ENCODE data around the gene TMEM184C. TPM values are rescaled to one million over a fixed set of nuclear protein-coding genes. Genes with fewer than 3 reads are reported as not detected.

TMEM184C gene
- polyA plus RNA-seq, 2 donors: 3.0 to 6.8 TPM

DNA sequence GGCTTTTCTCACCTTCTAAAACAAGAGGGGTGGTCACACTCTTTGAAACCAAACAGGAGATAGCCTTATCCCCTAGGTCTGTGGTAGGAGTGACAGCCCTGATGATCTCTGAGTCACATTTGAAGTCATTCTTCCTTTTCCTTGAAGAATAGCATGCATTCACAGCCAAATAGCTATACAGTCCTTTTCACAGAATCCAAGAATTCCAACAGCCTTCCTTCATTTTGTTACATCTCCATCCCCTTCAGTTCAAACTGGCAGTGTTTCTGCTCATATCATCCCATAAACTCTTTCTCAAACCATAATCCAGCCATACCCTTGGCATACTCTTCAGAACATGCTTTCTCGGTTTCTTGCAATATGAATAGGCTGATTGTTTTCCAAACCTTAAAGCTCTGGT, 33.3 kb upstream of the TMEM184C start:
- Histone ChIP-seq H3K4me1 (ENCODE audit: control insufficient read depth in 2 of 2, insufficient read depth in 2 of 2, low read length in 1 of 2) (no peaks in the 10 kb centered on the region), H3K27ac (ENCODE audit: low read depth in 2 of 2, low read length in 1 of 2) (no peak overlapping the region), H3K9me3 (ENCODE audit: control insufficient read depth in 2 of 2, insufficient read depth in 1 of 2, low read depth in 1 of 2, low read length in 1 of 2) (no peaks in the 10 kb centered on the region), H3K36me3 (ENCODE audit: control insufficient read depth in 2 of 2, insufficient read depth in 2 of 2, low read length in 1 of 2) (no peaks in the 10 kb centered on the region), H3K4me3 (ENCODE audit: low read depth in 1 of 2, low read length in 2 of 2) (no peak overlapping the region), H3K27me3 (ENCODE audit: control insufficient read depth in 1 of 2, insufficient read depth in 2 of 2, low read length in 2 of 2) (no peaks in the 10 kb centered on the region)
- WGBS, 2 donors: 82 to 88% methylated on average over 1 of the region's 1 CpG

DNA sequence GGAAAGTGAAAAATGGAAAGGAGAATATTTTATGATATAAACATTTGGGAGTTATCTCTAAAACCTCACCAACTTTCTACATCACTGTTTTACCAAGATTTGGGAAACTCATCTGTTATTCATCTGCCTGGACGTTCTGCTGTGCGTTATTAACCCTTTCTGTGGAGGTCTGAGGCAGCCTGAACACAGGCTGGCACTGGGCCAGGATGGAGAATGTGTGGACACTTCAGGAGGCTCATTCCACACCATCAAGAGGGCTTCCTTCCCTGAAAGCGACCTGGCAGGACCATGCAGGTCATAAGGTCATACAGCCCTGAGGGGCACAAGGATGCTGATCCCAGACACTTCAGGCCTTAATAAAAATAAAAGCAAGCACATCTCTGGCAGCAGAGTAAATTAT, 31.2 kb upstream of the TMEM184C start:
- no peaks in the 10 kb centered on the region for H3K9me3 ChIP-seq (ENCODE audit: control insufficient read depth in 2 of 2, insufficient read depth in 1 of 2, low read depth in 1 of 2, low read length in 1 of 2)
- H3K36me3 ChIP-seq (ENCODE audit: control insufficient read depth in 2 of 2, insufficient read depth in 2 of 2, low read length in 1 of 2): no peaks in the 10 kb centered on the region
- no peaks in the 10 kb centered on the region for H3K4me1 ChIP-seq (ENCODE audit: control insufficient read depth in 2 of 2, insufficient read depth in 2 of 2, low read length in 1 of 2)
- H3K27me3 ChIP-seq (ENCODE audit: control insufficient read depth in 1 of 2, insufficient read depth in 2 of 2, low read length in 2 of 2): no peaks in the 10 kb centered on the region
- WGBS, 2 donors: 56 to 59% methylated on average over 3 of the region's 3 CpGs
- H3K27ac ChIP-seq (ENCODE audit: low read depth in 2 of 2, low read length in 1 of 2): no peak overlapping the region
- H3K4me3 ChIP-seq (ENCODE audit: low read depth in 1 of 2, low read length in 2 of 2): no peak overlapping the region

DNA sequence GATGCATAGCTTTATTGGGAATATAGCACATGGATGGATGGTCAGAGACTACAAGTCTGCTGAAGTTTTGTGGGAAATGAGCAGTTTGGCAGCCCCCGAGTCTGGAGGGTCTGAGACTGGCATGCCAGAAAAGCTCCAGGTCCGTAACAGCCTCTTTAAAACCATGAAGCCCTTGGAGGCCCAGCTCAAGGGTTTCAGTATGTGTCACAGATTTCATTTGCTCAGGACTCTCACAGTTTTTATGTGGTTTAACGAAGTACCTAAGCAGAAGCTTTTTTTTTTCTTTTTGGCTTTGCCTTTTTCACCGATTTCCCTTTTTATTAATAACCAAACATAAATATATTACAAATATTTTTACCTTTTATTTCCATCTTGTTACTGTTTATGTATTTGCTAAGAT, 30.6 kb upstream of the TMEM184C start:
- Histone ChIP-seq H3K4me1 (ENCODE audit: control insufficient read depth in 2 of 2, insufficient read depth in 2 of 2, low read length in 1 of 2) (no peaks in the 10 kb centered on the region), H3K36me3 (ENCODE audit: control insufficient read depth in 2 of 2, insufficient read depth in 2 of 2, low read length in 1 of 2) (no peaks in the 10 kb centered on the region), H3K4me3 (ENCODE audit: low read depth in 1 of 2, low read length in 2 of 2) (no peak overlapping the region), H3K27me3 (ENCODE audit: control insufficient read depth in 1 of 2, insufficient read depth in 2 of 2, low read length in 2 of 2) (no peaks in the 10 kb centered on the region), H3K9me3 (ENCODE audit: control insufficient read depth in 2 of 2, insufficient read depth in 1 of 2, low read depth in 1 of 2, low read length in 1 of 2) (no peaks in the 10 kb centered on the region), H3K27ac (ENCODE audit: low read depth in 2 of 2, low read length in 1 of 2) (no peak overlapping the region)
- WGBS, 2 donors: 77 to 81% methylated on average over 4 of the region's 4 CpGs

DNA sequence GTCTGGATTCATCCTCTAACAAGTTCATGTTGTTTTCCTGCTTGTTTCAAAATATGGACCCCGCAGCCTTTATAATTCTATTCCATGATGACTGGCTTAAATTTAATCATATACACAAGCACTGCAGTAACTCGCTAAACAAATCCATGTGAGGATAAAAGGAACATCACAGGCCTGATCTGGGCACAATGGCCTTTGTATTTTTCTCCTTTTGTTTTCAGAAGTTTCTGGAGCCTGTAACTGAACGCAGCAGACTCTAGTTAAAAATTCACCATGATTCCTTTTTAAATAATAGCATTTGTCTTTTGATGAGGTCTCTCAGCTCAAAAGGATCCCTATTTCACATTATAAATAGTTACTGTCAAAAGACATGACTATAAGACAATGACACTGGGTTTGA, 30.2 kb upstream of the TMEM184C start:
- no peak overlapping the region for H3K4me3 ChIP-seq (ENCODE audit: low read depth in 1 of 2, low read length in 2 of 2)
- H3K27ac ChIP-seq (ENCODE audit: low read depth in 2 of 2, low read length in 1 of 2): no peak overlapping the region
- no peaks in the 10 kb centered on the region for H3K4me1 ChIP-seq (ENCODE audit: control insufficient read depth in 2 of 2, insufficient read depth in 2 of 2, low read length in 1 of 2)
- H3K27me3 ChIP-seq (ENCODE audit: control insufficient read depth in 1 of 2, insufficient read depth in 2 of 2, low read length in 2 of 2): no peaks in the 10 kb centered on the region
- H3K36me3 ChIP-seq (ENCODE audit: control insufficient read depth in 2 of 2, insufficient read depth in 2 of 2, low read length in 1 of 2): no peaks in the 10 kb centered on the region
- H3K9me3 ChIP-seq (ENCODE audit: control insufficient read depth in 2 of 2, insufficient read depth in 1 of 2, low read depth in 1 of 2, low read length in 1 of 2): no peaks in the 10 kb centered on the region
- WGBS, 2 donors: 84 to 89% methylated on average over 3 of the region's 3 CpGs

DNA sequence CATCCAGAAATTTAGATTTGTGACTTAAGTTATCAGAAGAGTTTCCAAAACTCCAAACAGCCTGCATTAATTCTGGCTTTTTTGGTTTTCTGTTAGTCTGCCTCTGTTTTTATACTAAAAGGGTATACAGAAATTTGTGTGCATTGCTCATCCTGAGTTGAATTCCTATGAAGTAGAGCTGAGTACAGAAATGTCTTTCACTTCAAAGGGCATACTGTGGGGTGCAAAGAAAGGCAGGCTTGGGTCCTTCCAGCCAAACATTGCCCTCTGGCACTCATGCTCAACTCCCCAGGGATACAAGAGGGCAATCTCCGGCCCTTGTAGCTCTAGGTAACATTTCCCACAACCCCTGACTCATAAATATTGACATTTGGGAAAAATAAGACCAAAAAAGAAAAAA, 27.6 kb upstream of the TMEM184C start:
- Histone ChIP-seq H3K9me3 (ENCODE audit: control insufficient read depth in 2 of 2, insufficient read depth in 1 of 2, low read depth in 1 of 2, low read length in 1 of 2) (no peaks in the 10 kb centered on the region), H3K27ac (ENCODE audit: low read depth in 2 of 2, low read length in 1 of 2) (no peak overlapping the region)
- 72% methylated on average over 1 of the region's 1 CpG for WGBS, 2 donors

DNA sequence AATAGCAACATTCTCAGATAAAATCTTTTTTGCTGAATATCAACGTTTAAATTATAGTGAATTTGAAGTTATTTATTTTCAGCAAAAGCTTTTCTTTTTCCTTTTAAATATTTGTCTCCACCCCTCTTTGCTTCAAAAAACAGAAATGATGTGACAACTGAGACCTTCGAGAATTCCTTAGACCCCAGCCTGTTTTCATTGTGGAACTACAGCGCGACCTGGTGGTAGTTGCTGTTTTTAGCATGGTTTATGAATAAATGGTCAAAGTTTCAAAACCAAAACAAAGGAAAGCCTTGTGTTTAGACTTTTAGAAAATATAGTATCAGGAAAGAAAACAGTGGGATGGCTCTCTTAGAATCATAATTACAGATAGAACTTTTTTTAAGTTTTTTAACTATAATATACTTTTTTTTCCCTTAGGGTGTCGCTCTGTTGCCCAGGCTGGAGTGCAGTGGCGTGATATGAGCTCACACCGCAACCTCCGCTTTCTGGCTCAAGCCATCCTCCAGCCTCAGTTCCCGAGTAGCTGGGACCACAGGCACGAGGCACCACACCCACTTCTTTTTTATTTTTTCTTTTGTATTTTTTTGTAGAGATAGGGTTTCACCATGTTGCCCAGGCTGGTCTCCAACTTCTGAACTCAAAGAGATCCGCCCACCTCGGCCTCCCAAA, 26.8 kb upstream of the TMEM184C start:
- Histone ChIP-seq H3K9me3 (ENCODE audit: control insufficient read depth in 2 of 2, insufficient read depth in 1 of 2, low read depth in 1 of 2, low read length in 1 of 2) (no peaks in the 10 kb centered on the region), H3K4me1 (ENCODE audit: control insufficient read depth in 2 of 2, insufficient read depth in 2 of 2, low read length in 1 of 2) (no peaks in the 10 kb centered on the region), H3K4me3 (ENCODE audit: low read depth in 1 of 2, low read length in 2 of 2) (no peak overlapping the region), H3K27me3 (ENCODE audit: control insufficient read depth in 1 of 2, insufficient read depth in 2 of 2, low read length in 2 of 2) (no peaks in the 10 kb centered on the region), H3K36me3 (ENCODE audit: control insufficient read depth in 2 of 2, insufficient read depth in 2 of 2, low read length in 1 of 2) (no peaks in the 10 kb centered on the region), H3K27ac (ENCODE audit: low read depth in 2 of 2, low read length in 1 of 2) (no peak overlapping the region)
- 44 to 45% methylated on average over 12 of the region's 12 CpGs for WGBS, 2 donors

More for the DNA sequence above, 27.6 kb upstream of the TMEM184C start:
- Histone ChIP-seq H3K27me3 (ENCODE audit: control insufficient read depth in 1 of 2, insufficient read depth in 2 of 2, low read length in 2 of 2) (no peaks in the 10 kb centered on the region), H3K4me1 (ENCODE audit: control insufficient read depth in 2 of 2, insufficient read depth in 2 of 2, low read length in 1 of 2) (no peaks in the 10 kb centered on the region), H3K4me3 (ENCODE audit: low read depth in 1 of 2, low read length in 2 of 2) (no peak overlapping the region), H3K36me3 (ENCODE audit: control insufficient read depth in 2 of 2, insufficient read depth in 2 of 2, low read length in 1 of 2) (no peaks in the 10 kb centered on the region)

DNA sequence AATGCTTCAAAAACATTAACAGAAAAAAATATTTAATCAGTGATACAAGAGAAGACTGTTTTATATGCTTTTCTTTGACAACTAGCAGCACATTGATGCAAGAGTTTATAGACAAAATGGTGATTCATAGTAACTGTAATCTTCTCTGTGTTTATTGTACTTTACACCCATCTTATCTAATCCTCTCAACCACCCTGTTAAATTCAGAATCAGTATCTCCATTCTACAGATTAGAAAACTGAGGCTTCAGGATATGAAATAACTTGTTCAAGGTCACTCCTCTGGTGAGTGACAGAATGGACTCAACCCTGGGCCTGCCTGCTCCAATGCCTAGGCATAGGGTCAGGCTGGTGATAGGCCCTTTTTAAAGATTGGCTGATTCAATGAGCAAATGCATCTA, 26.1 kb upstream of the TMEM184C start:
- H3K4me3 ChIP-seq (ENCODE audit: low read depth in 1 of 2, low read length in 2 of 2): no peak overlapping the region
- no peaks in the 10 kb centered on the region for H3K4me1 ChIP-seq (ENCODE audit: control insufficient read depth in 2 of 2, insufficient read depth in 2 of 2, low read length in 1 of 2)
- no peaks in the 10 kb centered on the region for H3K27me3 ChIP-seq (ENCODE audit: control insufficient read depth in 1 of 2, insufficient read depth in 2 of 2, low read length in 2 of 2)
- H3K36me3 ChIP-seq (ENCODE audit: control insufficient read depth in 2 of 2, insufficient read depth in 2 of 2, low read length in 1 of 2): no peaks in the 10 kb centered on the region
- no peak overlapping the region for H3K27ac ChIP-seq (ENCODE audit: low read depth in 2 of 2, low read length in 1 of 2)
- no peaks in the 10 kb centered on the region for H3K9me3 ChIP-seq (ENCODE audit: control insufficient read depth in 2 of 2, insufficient read depth in 1 of 2, low read depth in 1 of 2, low read length in 1 of 2)

DNA sequence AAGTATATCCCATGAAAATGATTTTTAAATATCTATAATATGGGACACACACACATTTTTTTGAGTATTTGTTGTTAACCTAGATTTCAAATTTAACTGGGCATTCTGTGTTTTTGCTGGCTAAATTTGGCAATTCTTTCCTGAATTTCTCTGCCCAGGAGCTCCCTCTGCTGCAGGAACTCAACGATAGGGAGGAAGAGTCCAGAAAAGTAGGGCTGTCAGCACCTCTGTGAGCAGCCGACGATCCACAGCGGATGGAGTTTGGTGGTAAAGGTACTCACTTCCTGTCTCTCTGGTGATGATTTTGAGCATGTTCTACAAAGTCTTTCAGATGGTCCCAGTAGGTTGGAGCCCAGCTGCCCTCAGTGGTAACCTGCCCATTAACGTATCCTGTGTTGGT, 23.1 kb upstream of the TMEM184C start:
- no peaks in the 10 kb centered on the region for H3K9me3 ChIP-seq (ENCODE audit: control insufficient read depth in 2 of 2, insufficient read depth in 1 of 2, low read depth in 1 of 2, low read length in 1 of 2)
- 63 to 68% methylated on average over 5 of the region's 5 CpGs for WGBS, 2 donors
- H3K27me3 ChIP-seq (ENCODE audit: control insufficient read depth in 1 of 2, insufficient read depth in 2 of 2, low read length in 2 of 2): no peaks in the 10 kb centered on the region
- H3K4me1 ChIP-seq (ENCODE audit: control insufficient read depth in 2 of 2, insufficient read depth in 2 of 2, low read length in 1 of 2): no peaks in the 10 kb centered on the region
- H3K27ac ChIP-seq (ENCODE audit: low read depth in 2 of 2, low read length in 1 of 2): no peak overlapping the region
- H3K4me3 ChIP-seq (ENCODE audit: low read depth in 1 of 2, low read length in 2 of 2): no peak overlapping the region
- no peaks in the 10 kb centered on the region for H3K36me3 ChIP-seq (ENCODE audit: control insufficient read depth in 2 of 2, insufficient read depth in 2 of 2, low read length in 1 of 2)

DNA sequence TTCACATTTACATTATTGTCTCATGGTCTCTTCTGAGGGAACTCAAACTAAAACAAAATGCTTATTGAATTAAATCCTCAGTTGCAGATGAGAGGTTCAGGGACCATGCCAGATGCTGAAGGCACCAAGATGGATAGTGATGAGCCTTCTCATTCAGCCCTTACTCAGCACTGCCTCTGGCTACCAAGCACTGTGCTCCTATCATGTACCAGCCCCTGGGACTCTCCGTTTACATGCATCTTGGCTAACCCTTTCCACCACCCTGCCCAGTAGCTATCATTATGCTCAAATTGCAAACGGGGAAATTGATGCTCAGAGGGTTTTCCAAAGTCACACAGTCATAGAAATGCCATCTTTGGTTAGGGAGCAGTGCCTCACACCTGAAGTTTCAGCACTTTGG, 22.6 kb upstream of the TMEM184C start:
- no peak overlapping the region for H3K27ac ChIP-seq (ENCODE audit: low read depth in 2 of 2, low read length in 1 of 2)
- no peaks in the 10 kb centered on the region for H3K36me3 ChIP-seq (ENCODE audit: control insufficient read depth in 2 of 2, insufficient read depth in 2 of 2, low read length in 1 of 2)
- H3K4me1 ChIP-seq (ENCODE audit: control insufficient read depth in 2 of 2, insufficient read depth in 2 of 2, low read length in 1 of 2): no peaks in the 10 kb centered on the region
- no peak overlapping the region for H3K4me3 ChIP-seq (ENCODE audit: low read depth in 1 of 2, low read length in 2 of 2)
- 68 to 75% methylated on average over 2 of the region's 2 CpGs for WGBS, 2 donors
- no peaks in the 10 kb centered on the region for H3K9me3 ChIP-seq (ENCODE audit: control insufficient read depth in 2 of 2, insufficient read depth in 1 of 2, low read depth in 1 of 2, low read length in 1 of 2)
- H3K27me3 ChIP-seq (ENCODE audit: control insufficient read depth in 1 of 2, insufficient read depth in 2 of 2, low read length in 2 of 2): no peaks in the 10 kb centered on the region

DNA sequence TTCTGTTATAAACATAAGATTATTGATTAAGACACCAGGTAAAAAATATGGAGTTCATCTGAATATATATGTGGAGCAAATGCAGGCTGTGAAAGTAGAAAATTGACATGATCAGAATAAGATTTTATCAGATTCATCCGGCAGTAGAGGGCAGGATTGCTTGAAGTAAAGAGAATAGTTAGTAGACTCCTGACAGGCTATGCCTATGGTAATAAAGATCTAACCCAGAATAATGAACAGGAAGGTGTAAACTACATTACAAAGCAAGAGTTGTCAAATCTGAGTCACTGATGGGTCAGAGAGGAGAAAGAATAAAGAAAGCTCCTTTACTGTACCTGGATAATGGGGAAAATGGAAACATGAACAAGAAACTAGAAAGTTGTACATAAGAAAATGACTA, 20.8 kb upstream of the TMEM184C start:
- Histone ChIP-seq H3K27me3 (ENCODE audit: control insufficient read depth in 1 of 2, insufficient read depth in 2 of 2, low read length in 2 of 2) (no peaks in the 10 kb centered on the region), H3K9me3 (ENCODE audit: control insufficient read depth in 2 of 2, insufficient read depth in 1 of 2, low read depth in 1 of 2, low read length in 1 of 2) (no peaks in the 10 kb centered on the region), H3K27ac (ENCODE audit: low read depth in 2 of 2, low read length in 1 of 2) (no peak overlapping the region), H3K36me3 (ENCODE audit: control insufficient read depth in 2 of 2, insufficient read depth in 2 of 2, low read length in 1 of 2) (no peaks in the 10 kb centered on the region), H3K4me3 (ENCODE audit: low read depth in 1 of 2, low read length in 2 of 2) (no peak overlapping the region), H3K4me1 (ENCODE audit: control insufficient read depth in 2 of 2, insufficient read depth in 2 of 2, low read length in 1 of 2) (no peaks in the 10 kb centered on the region)
- 61 to 73% methylated on average over 1 of the region's 1 CpG for WGBS, 2 donors

All from esophagus (tissue), 2 donors.